GM06990 (cell line): ENCODE results near the gene CUL3.

ENCODE experiments used
- DNase-seq: peaks from one replicate; pipeline ENCODE4 v3.0.0-alpha.2; 2011; ENCODE audit not compliant: insufficient read length; ENCODE audit errors: extremely low read depth
- H3K27me3 ChIP-seq: replicated peaks from 2 replicates; pipeline ENCODE4 v1.6.0; 2011; ENCODE audit warnings: low read length; ENCODE audit not compliant: control insufficient read depth, insufficient read depth
- H3K36me3 ChIP-seq: 2 replicates; pipeline ENCODE4 v1.5.1; 2011; ENCODE audit warnings: low read length; ENCODE audit not compliant: control insufficient read depth, insufficient read depth
- H3K4me3 ChIP-seq: replicated peaks from 2 replicates; pipeline ENCODE4 v1.5.1; 2011; ENCODE audit warnings: low read depth, mild to moderate bottlenecking, control low read depth, low read length
- TF ChIP-seq, protein P1 (sequence below): IDR thresholded peaks from 2 replicates; pipeline ENCODE4 v1.5.1; 2011; ENCODE audit warnings: low read length, control low read depth, mild to moderate bottlenecking, inconsistent platforms; ENCODE audit not compliant: insufficient read depth, poor library complexity, severe bottlenecking

Gene CUL3

DNA sequence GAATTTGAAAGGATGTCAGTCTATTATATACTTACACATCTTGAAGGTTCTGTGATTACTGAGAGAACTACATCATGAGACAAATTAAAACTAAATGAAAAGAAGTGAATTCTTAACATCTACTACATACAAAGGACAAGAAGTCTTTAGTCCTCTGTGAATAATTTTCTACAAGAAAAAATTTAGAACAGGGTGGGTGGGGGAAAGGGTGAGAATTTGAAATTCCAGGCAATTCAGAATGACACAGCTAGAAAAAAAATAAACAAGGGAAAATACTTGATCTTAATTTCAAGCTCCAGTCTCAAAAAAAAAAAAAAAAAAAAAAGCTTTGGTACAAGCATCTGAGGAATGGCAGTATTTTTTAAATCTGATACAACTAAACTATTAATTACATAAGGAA lies 15.5 kb downstream of the CUL3 start:
- no peak for DNase-seq
- Histone ChIP-seq H3K36me3 (no peaks in the 10 kb centered on the region; the same call in 1 of the 2 replicates), H3K27me3 (no peaks in the 10 kb centered on the region), H3K4me3 (no peak overlapping the region)
- TF ChIP-seq, protein P1, sequence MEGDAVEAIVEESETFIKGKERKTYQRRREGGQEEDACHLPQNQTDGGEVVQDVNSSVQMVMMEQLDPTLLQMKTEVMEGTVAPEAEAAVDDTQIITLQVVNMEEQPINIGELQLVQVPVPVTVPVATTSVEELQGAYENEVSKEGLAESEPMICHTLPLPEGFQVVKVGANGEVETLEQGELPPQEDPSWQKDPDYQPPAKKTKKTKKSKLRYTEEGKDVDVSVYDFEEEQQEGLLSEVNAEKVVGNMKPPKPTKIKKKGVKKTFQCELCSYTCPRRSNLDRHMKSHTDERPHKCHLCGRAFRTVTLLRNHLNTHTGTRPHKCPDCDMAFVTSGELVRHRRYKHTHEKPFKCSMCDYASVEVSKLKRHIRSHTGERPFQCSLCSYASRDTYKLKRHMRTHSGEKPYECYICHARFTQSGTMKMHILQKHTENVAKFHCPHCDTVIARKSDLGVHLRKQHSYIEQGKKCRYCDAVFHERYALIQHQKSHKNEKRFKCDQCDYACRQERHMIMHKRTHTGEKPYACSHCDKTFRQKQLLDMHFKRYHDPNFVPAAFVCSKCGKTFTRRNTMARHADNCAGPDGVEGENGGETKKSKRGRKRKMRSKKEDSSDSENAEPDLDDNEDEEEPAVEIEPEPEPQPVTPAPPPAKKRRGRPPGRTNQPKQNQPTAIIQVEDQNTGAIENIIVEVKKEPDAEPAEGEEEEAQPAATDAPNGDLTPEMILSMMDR, result no peak

DNA sequence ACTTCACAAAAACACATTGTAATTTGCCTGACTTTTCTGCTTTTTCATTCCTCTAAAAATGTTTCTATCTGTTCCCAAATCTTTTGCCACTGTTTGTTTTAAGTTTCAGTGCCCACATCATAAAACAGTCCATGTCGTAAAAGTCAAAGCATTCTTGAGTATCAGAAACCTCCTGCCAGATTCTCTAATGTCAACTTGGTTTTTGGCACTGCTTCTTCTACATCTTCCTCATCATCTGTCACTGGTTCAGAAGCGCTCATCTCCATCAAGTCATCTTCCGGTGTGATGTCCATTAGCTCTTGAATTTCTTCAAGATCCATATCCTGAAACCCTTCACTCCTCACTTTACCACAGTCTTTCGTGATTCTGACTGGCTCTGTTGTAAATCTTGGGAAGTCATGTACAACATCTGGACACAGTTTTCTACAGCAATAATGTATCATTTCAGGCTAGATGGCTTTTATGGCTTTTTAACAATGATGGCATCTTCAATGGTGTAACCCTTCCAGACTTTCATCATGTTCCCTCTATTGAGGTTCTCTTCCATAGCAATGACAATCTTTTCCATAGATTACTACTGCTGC lies 19.6 kb downstream of the CUL3 start:
- no peak for DNase-seq
- H3K36me3 ChIP-seq, result no peaks in the 10 kb centered on the region; the same call in 1 of the 2 replicates
- H3K27me3 ChIP-seq, result no peaks in the 10 kb centered on the region
- no peak overlapping the region for H3K4me3 ChIP-seq
- TF ChIP-seq, protein P1, result no peak

DNA sequence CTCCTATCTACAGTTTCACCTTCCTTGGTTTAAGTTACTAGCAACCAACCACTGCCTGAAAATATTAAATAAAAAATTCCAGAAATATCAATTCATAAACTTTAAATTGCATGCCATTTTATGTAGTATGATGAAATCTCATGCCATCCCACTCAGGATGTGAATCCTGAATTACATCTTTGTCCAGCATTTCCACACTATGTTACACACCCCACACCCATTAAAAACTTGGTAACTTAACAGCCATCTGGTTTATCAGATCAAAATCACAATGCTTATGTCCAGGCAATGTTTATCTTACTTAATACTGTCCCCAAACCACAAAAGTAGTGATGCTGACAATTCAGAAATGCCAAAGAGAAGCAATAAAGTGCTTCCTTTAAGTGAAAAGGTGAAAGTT lies 21.6 kb downstream of the CUL3 start:
- no peaks in the 10 kb centered on the region for H3K27me3 ChIP-seq
- TF ChIP-seq, protein P1, result no peak
- H3K4me3 ChIP-seq, result no peak overlapping the region
- H3K36me3 ChIP-seq, result no peaks in the 10 kb centered on the region; the same call in 1 of the 2 replicates
- DNase-seq, result no peak

DNA sequence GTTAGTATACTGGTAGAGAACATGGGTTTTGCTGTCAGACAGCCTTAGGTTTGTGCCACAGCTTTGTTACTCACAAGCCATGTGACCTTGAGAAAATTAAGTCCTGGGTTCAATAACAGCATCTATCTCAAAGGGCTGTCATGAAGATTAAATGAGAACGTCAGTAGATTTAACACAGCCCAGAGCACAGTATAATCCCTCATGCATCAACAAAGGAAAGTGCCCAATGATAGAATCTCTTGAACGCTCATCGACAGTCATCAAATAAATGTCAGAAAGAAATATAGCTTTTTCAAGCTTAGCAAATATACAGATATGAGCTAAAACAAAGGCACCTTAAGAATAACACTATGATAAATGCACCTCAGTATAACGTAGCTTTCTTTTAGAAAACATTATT lies 22.3 kb downstream of the CUL3 start:
- Histone ChIP-seq H3K4me3 (no peak overlapping the region), H3K36me3 (no peaks in the 10 kb centered on the region; the same call in 1 of the 2 replicates), H3K27me3 (no peaks in the 10 kb centered on the region)
- TF ChIP-seq, protein P1, result no peak
- no peak for DNase-seq

DNA sequence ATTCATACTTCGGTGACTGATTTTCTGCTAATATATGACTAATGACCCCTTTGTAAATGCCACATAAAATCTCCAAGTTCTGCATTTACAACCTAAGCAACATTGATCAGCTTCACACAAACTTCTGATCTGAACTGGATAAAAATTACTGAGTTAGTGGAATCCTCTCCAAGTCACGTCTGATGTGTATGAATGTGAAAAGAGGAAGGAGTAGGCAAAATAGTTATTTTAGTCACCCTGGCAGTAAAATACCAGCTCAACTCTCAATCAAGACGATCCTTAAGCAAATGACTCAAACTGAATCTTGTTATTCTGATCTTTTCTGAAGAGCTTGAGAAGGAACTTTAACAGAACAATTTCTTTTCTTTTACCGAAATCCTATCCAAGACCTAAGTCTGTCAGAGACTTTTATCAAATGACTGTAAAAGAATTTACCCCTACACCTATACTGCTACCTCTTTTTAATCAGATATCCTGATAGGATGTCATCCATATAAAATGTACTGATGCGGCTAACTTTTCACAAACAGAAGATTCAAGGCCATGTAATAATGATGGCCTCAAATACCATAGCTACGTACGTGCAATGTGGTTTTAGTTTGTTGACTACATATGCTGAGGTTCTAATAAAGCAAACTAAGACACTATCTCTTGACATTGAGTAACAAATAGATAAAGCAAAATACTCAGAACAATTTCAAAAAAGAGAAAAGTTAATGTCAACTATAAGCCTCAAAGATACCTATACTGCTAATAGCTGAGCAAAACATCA lies 23.7 kb downstream of the CUL3 start:
- no peak for DNase-seq
- TF ChIP-seq, protein P1, result no peak
- no peak overlapping the region for H3K4me3 ChIP-seq
- H3K36me3 ChIP-seq, result no peaks in the 10 kb centered on the region
- H3K27me3 ChIP-seq, result no peaks in the 10 kb centered on the region
